GM10266 (cell line): ENCODE data around the gene GALK1.

ENCODE experiments used
- DNase-seq: peaks from one replicate; pipeline ENCODE4 v3.0.0; 2012; ENCODE audit errors: extremely low spot score
- TF ChIP-seq, protein P1 (sequence below): IDR thresholded peaks from 2 replicates; pipeline ENCODE4 v1.5.1; 2012; ENCODE audit warnings: mild to moderate bottlenecking, low read depth; ENCODE audit not compliant: control insufficient read depth, insufficient read depth; ENCODE audit errors: missing control alignments

GALK1 gene

DNA sequence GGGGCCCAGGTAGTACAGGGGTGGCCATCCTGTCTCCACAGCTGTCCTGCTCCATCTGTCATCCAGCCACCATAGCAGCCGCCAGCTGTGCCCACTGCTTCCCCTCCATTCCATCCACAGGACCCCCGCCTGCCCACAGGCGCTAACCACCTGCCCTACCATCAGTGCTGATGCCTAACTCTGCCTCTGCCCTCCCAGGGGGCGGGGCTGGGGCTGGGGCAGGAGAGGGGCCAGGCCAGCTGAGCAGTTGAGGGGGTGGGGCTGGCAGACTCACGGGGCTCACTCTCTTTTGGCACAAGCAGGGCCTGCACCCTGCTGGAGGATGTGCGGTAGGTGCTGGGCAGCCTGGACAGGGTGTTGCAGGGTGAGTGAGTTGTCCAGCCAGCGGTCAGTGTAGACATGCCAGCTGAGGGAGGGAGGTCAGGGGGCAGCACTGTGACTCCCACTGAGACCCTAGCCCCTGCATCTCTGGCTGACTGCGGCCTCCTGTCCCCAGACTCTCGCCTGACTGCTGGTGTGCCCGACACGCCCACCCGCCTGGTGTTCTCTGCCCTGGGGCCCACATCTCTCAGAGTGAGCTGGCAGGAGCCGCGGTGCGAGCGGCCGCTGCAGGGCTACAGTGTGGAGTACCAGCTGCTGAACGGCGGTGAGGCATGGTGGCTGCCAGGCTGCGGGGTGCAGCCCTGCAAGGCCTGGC lies 9.6 kb downstream of the GALK1 start:
- TF ChIP-seq, protein P1, sequence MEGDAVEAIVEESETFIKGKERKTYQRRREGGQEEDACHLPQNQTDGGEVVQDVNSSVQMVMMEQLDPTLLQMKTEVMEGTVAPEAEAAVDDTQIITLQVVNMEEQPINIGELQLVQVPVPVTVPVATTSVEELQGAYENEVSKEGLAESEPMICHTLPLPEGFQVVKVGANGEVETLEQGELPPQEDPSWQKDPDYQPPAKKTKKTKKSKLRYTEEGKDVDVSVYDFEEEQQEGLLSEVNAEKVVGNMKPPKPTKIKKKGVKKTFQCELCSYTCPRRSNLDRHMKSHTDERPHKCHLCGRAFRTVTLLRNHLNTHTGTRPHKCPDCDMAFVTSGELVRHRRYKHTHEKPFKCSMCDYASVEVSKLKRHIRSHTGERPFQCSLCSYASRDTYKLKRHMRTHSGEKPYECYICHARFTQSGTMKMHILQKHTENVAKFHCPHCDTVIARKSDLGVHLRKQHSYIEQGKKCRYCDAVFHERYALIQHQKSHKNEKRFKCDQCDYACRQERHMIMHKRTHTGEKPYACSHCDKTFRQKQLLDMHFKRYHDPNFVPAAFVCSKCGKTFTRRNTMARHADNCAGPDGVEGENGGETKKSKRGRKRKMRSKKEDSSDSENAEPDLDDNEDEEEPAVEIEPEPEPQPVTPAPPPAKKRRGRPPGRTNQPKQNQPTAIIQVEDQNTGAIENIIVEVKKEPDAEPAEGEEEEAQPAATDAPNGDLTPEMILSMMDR, result no peak
- no peak for DNase-seq

DNA sequence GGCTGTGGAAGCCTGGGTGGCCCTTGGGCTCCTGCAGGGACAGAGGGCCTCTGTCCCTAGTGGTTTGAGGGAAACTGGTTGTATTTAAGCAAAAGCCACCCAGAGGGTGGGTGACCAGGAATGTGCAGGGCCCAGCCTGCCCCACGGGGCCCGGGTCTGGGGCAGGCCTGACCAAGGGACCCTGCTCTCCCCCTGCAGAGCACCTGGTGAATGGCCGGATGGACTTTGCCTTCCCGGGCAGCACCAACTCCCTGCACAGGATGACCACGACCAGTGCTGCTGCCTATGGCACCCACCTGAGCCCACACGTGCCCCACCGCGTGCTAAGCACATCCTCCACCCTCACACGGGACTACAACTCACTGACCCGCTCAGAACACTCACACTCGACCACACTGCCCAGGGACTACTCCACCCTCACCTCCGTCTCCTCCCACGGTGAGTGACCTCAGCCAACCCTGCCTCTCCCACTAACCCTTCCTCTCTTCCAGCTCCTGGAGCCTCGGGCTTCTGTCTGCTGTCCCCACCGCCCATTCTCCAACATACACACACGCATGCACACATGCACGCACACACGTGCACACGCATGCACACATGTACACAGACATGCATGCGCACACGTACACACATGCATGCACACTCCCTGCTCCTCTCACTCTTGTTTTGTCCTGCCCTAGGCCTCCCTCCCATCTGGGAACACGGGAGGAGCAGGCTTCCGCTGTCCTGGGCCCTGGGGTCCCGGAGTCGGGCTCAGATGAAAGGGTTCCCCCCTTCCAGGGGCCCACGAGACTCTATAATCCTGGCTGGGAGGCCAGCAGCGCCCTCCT lies 10.4 kb downstream of the GALK1 start:
- no peak for DNase-seq
- TF ChIP-seq, protein P1, result no peak

DNA sequence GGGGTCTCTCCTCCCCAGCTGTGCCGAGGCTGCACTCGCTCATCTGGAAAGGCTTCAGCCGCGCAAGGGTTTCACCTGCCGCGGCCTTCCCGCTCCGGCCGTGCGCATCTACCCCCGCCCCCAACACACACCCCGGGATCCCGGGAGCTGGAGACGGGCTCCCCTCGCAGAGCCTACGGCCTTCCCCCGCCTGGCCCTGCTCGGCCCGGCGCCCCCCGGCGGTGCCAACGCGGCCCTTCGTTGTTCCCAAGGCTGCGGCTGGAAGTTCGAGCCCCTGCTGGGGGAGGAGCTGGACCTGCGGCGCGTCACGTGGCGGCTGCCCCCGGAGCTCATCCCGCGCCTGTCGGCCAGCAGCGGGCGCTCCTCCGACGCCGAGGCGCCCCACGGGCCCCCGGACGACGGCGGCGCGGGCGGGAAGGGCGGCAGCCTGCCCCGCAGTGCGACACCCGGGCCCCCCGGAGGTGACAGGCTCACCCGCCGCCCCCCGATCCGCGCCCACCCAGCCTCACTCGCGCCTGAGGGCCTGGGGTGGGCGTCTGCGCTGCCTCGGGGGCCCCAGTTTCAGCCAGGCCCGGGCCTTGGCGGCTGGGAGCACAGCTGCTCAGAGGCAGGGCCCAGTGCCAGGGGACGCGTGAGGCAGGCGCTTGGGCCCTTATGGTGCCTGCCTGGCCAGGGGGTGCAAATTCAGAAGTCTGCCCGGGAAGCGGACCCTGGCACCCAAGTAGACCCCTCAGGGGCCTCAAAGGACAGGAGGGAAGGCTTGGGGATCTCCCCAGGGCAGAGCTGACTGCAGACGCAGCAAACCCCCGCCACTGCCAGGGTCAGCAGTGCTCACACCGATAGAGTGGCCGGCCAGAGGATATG lies 11.2 kb downstream of the GALK1 start:
- DNase-seq, result peak; percentile 94

DNA sequence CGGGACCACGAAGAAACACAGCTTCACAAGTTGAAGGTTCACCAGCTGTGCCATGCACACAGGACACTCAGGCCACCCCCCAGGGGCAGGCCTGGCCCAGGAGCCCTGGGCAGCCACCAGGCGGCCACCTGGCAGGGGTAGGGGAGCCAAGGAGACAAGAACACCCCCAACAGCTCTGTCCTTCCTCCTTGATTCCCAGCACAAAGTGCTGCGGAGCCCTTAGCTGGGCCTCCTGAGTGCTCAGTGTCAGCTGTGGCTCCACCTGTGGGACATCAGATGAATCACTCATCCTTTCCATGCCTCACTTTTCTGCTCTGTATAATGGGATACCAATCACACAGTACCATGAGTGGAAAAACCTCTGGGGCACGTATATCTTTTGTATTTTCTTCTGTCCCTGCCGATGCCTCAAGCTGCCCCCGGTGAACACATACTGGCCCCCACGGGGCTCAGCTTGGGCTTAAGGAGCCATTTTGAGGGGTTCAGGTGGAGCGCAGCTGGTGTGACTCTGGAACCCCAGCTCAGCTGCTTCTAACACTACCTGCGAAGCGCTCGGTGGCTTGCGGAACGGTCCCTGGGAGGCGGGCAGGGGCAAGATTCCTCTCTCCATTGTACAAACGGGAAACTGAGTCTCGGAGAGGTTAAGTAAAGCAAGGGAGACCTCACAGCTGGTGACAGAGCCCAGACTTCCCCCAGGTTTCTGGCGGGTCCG lies 12.0 kb downstream of the GALK1 start:
- TF ChIP-seq, protein P1, result no peak
- peak; percentile 59 for DNase-seq

More for the DNA sequence above, 11.2 kb downstream of the GALK1 start:
- TF ChIP-seq, protein P1, result peak; percentile 97

DNA sequence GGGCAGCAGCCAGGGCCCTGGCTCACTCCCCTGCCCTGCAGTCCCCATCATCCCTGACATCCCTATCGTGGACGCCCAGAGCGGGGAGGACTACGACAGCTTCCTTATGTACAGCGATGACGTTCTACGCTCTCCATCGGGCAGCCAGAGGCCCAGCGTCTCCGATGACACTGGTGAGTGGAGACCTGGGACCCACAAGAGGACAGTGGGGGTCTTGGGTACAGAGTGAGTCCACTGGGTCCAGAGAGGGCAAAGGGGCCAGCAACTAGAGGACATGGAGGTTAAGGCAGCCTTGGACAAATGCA lies 12.6 kb downstream of the GALK1 start:
- TF ChIP-seq, protein P1, result no peak
- no peak for DNase-seq

DNA sequence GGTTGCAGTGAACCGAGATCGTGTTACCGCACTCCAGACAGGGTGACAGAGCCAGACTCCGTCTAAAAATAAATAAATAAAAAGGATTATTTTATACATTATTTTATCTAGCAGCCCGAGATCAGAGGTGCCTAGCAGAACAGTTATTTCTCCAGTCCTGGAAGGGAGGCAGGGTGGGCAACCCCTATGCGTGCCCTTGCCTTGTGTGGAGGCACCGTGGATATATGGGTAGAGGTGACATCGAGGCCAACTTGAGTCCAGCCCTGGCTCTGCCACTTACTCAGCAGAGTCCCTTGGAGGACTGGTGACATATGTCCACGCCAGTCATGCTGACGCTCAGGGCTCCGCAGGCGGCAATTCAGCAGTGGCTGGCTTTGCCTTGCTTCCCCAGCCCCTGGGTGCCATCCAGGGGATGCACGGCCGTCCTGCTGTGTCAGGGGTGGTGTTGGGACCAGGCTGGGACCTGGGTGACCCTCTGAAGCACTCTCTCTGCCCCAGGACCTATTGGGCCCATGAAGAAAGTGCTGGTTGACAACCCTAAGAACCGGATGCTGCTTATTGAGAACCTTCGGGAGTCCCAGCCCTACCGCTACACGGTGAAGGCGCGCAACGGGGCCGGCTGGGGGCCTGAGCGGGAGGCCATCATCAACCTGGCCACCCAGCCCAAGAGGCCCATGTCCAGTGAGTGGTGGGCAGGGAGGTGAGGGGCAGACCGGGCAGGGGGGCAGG lies 13.2 kb downstream of the GALK1 start:
- DNase-seq, result no peak
- TF ChIP-seq, protein P1, result no peak
